Trophoblast cell (in vitro differentiated cells and primary cell): ENCODE data around the gene CARM1.
A peak's percentile ranks its signal among the peaks of the same experiment; 100 is the strongest.

Experiments used
- DNase-seq, 2 donors: peaks; one replicate each; pipeline ENCODE4 v3.0.0-alpha.2; 2016
- H2AFZ ChIP-seq: 2 replicates; pipeline ENCODE4 v1.6.1; 2013; ENCODE audit warnings: low read length, moderate library complexity, mild to moderate bottlenecking; ENCODE audit not compliant: insufficient read depth, poor library complexity
- H2AK5ac ChIP-seq: 2 replicates; pipeline ENCODE4 v1.6.1; 2013; ENCODE audit warnings: mild to moderate bottlenecking, low read length
- H2BK120ac ChIP-seq: 2 replicates; pipeline ENCODE4 v1.6.1; 2013; ENCODE audit warnings: low read length, mild to moderate bottlenecking, moderate library complexity; ENCODE audit not compliant: insufficient read depth, poor library complexity
- H2BK12ac ChIP-seq: 2 replicates; pipeline ENCODE4 v1.6.1; 2013; ENCODE audit warnings: mild to moderate bottlenecking, low read length, moderate library complexity
- H2BK5ac ChIP-seq: 2 replicates; pipeline ENCODE4 v1.6.1; 2013; ENCODE audit warnings: low read length, low read depth, moderate library complexity, mild to moderate bottlenecking; ENCODE audit not compliant: poor library complexity
- H3K14ac ChIP-seq: 2 replicates; pipeline ENCODE4 v1.6.1; 2013; ENCODE audit warnings: mild to moderate bottlenecking, low read length
- H3K18ac ChIP-seq: 2 replicates; pipeline ENCODE4 v1.6.1; 2013; ENCODE audit warnings: mild to moderate bottlenecking, low read length
- H3K23ac ChIP-seq: 2 replicates; pipeline ENCODE4 v1.6.1; 2013; ENCODE audit warnings: low read length
- H3K27ac ChIP-seq: 2 replicates; pipeline ENCODE4 v1.5.1; 2013; ENCODE audit warnings: low read depth, mild to moderate bottlenecking, inconsistent platforms, low read length, moderate library complexity
- H3K27me3 ChIP-seq: 2 replicates; pipeline ENCODE4 v1.6.1; 2013; ENCODE audit warnings: inconsistent platforms, mild to moderate bottlenecking, low read length, moderate library complexity; ENCODE audit not compliant: insufficient read depth
- H3K36me3 ChIP-seq, 2 experiments: 1 replicate in 1 of 2; 2 replicates in 1 of 2; pipeline ENCODE4 v1.6.1; 2013; ENCODE audit warnings: low read length in 2 of 2, mild to moderate bottlenecking in 2 of 2, moderate library complexity in 1 of 2; ENCODE audit not compliant: insufficient read depth in 2 of 2, control insufficient read depth in 1 of 2
- H3K4ac ChIP-seq: 2 replicates; pipeline ENCODE4 v1.6.1; 2013; ENCODE audit warnings: low read depth, mild to moderate bottlenecking, low read length, moderate library complexity
- H3K4me1 ChIP-seq, 2 experiments: 1 replicate in 1 of 2; 2 replicates in 1 of 2; pipeline ENCODE4 v1.6.1; 2013; ENCODE audit warnings: low read length in 2 of 2, mild to moderate bottlenecking in 2 of 2, moderate library complexity in 1 of 2; ENCODE audit not compliant: insufficient read depth in 2 of 2, control insufficient read depth in 1 of 2
- H3K4me2 ChIP-seq: 2 replicates; pipeline ENCODE4 v1.6.1; 2013; ENCODE audit warnings: inconsistent platforms, mild to moderate bottlenecking, low read length, moderate library complexity
- H3K4me3 ChIP-seq: 2 replicates; pipeline ENCODE4 v1.5.1; 2013; ENCODE audit warnings: mild to moderate bottlenecking, low read depth, low read length, inconsistent platforms
- H3K79me1 ChIP-seq: one replicate; pipeline ENCODE4 v1.6.1; 2013; ENCODE audit warnings: low read length
- H3K79me2 ChIP-seq: 2 replicates; pipeline ENCODE4 v1.6.1; 2013; ENCODE audit warnings: low read length, mild to moderate bottlenecking; ENCODE audit not compliant: control insufficient read depth, insufficient read depth, poor library complexity
- H3K9ac ChIP-seq: 2 replicates; pipeline ENCODE4 v1.6.1; 2013; ENCODE audit warnings: mild to moderate bottlenecking, low read length
- H3K9me3 ChIP-seq: 2 replicates; pipeline ENCODE4 v1.6.1; 2013; ENCODE audit warnings: low read depth, mild to moderate bottlenecking, control low read depth, inconsistent platforms, low read length; ENCODE audit not compliant: insufficient read depth
- H4K12ac ChIP-seq: 2 replicates; pipeline ENCODE4 v1.6.1; 2013; ENCODE audit warnings: low read depth, mild to moderate bottlenecking, low read length, moderate library complexity
- H4K8ac ChIP-seq: 2 replicates; pipeline ENCODE4 v1.6.1; 2013; ENCODE audit warnings: low read depth, mild to moderate bottlenecking, low read length, moderate library complexity
- H4K91ac ChIP-seq: one replicate; pipeline ENCODE4 v1.6.1; 2013; ENCODE audit warnings: low read depth, mild to moderate bottlenecking, low read length, moderate library complexity
- WGBS: extraction: QIAGEN DNeasy Blood & Tissue Kit; methylation state at CpG from one replicate; pipeline ENCODE4 v1.1.7; 2013; ENCODE audit warnings: missing lambda C conversion rate; ENCODE audit not compliant: insufficient read length, insufficient coverage; ENCODE audit errors: extremely low coverage; 5-methylcytosine and 5-hydroxymethylcytosine counted together

The CARM1 gene

DNA sequence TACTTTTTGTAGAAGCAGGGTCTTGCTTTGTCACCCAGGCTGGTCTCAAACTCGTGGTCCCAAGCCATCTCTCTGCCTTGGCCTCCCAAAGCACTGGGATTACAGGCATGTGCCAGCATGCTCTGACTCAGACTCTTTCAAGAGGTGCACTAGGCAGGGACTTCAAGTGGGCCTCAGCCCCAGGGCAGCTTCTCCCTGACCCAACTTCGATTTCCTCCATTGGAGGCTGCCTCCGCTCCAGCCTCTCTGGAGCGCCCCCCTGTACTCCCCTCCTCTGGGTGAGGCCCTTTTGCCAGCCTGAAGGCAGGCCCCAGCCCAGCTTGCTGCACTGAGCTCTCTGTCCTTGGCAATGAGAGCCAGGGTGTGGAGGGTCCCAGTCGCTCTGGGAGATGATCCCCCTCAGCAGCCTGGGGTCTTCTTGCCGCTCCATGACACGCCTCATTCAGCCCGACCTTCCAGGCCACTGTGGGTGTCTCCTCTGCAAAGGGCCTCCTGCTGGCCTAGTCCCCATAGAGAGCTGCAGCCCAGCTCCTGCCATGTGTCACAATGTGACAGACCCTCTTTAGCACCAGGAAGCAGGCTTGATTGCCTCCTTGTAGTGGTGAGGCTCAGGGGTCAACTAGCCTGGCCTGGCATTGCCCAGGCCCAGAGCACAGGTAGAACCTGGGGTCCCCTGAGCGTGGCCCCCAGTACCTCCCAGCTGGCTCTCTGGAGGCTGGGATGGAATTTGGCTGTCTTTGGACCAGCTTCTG lies 16.4 kb downstream of the CARM1 start:
- H2BK12ac ChIP-seq: peak overlapping the region; percentile 16
- H3K9me3 ChIP-seq: peaks cover 1% of the 10 kb centered on the region
- peak overlapping the region; percentile 19 for H3K18ac ChIP-seq
- H3K14ac ChIP-seq: peak overlapping the region; percentile 10
- H3K4ac ChIP-seq: peak overlapping the region; percentile 12
- H3K27ac ChIP-seq: peak overlapping the region; percentile 80
- H2BK5ac ChIP-seq: peak overlapping the region; percentile 32
- H3K79me1 ChIP-seq: peaks cover 35% of the 10 kb centered on the region
- H3K4me3 ChIP-seq: no peak overlapping the region
- no CpG with 5 or more reads among the region's 9 CpGs for WGBS
- no peak overlapping the region for H4K12ac ChIP-seq
- peaks cover 24% of the 10 kb centered on the region for H3K79me2 ChIP-seq
- peaks cover 0 to 2% of the 10 kb centered on the region in 2 experiments for H3K36me3 ChIP-seq
- H3K4me1 ChIP-seq: peaks cover 58 to 59% of the 10 kb centered on the region in 2 experiments
- no peak overlapping the region for H3K9ac ChIP-seq
- H2AFZ ChIP-seq: no peak overlapping the region
- H2AK5ac ChIP-seq: peak overlapping the region; percentile 2
- H3K23ac ChIP-seq: no peak overlapping the region
- no peaks in the 10 kb centered on the region for H3K27me3 ChIP-seq
- H3K4me2 ChIP-seq: peak overlapping the region; percentile 28
- peak overlapping the region; percentile 65 for H2BK120ac ChIP-seq
- peak overlapping the region; percentile 59 for H4K91ac ChIP-seq
- H4K8ac ChIP-seq: no peak overlapping the region
- DNase-seq: peak in 1 of 2 donors; percentile 51

DNA sequence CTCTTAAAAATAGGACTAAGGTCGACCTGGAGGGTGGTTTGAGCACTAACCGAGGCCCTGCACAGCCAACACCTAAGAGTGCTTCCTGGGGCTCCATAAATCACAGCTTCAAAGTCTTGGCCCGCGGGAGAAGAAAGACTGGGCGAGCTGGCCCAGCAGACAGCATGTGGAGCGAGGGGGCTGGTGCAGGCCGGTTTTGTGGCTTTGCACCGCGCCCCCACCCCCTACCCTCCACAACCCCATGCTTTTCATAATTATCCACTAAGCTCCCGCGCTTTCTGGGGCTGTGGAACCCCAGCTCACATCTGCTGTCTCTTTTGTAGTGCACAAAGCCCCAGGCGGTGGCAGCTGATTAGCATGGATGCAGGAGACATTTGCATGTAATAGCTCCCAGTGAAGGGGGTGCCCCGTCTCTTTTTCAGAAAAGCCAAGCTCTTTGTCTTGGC lies 17.1 kb downstream of the CARM1 start:
- H4K91ac ChIP-seq: peak overlapping the region; percentile 59
- H3K18ac ChIP-seq: peak overlapping the region; percentile 82
- peaks cover 52 to 53% of the 10 kb centered on the region in 2 experiments for H3K4me1 ChIP-seq
- no peak overlapping the region for H3K9ac ChIP-seq
- no peak for DNase-seq
- H2BK12ac ChIP-seq: peak overlapping the region; percentile 42
- H3K79me2 ChIP-seq: peaks cover 18% of the 10 kb centered on the region
- no peak overlapping the region for H4K8ac ChIP-seq
- H3K4ac ChIP-seq: peak overlapping the region; percentile 49
- no CpG with 5 or more reads among the region's 13 CpGs for WGBS
- no peak overlapping the region for H2AK5ac ChIP-seq
- H3K9me3 ChIP-seq: peaks cover 1% of the 10 kb centered on the region
- no peak overlapping the region for H3K4me3 ChIP-seq
- no peak overlapping the region for H2AFZ ChIP-seq
- peaks cover 0 to 2% of the 10 kb centered on the region in 2 experiments for H3K36me3 ChIP-seq
- H3K27ac ChIP-seq: peak overlapping the region; percentile 80
- no peaks in the 10 kb centered on the region for H3K27me3 ChIP-seq
- H4K12ac ChIP-seq: no peak overlapping the region
- no peak overlapping the region for H3K14ac ChIP-seq
- no peak overlapping the region for H3K23ac ChIP-seq
- H3K4me2 ChIP-seq: peak overlapping the region; percentile 7
- peaks cover 28% of the 10 kb centered on the region for H3K79me1 ChIP-seq
- no peak overlapping the region for H2BK120ac ChIP-seq
- H2BK5ac ChIP-seq: peak overlapping the region; percentile 11

DNA sequence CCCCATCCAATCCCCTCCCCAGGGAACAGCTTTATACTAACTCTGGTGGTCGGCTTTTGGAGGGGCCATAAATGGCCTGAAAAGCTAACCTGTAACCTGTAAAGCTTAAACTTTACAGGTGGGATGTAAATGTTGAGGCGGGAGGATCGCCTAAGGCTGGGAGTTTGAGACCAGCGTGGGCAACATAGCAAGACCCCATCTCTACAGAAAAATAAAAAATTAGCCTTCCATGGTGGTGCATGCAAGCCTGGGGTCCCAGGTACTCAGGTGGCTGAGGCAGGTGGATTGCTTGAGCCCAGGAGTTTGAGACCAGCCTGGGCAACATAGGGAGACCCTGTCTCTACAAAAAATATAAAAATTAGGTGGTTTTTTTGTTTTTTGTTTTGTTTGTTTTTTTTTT lies 18.5 kb downstream of the CARM1 start:
- Histone ChIP-seq H2BK120ac (no peak overlapping the region), H3K27ac (no peak overlapping the region), H4K8ac (no peak overlapping the region), H3K14ac (no peak overlapping the region), H3K9me3 (peaks cover 1% of the 10 kb centered on the region), H3K18ac (no peak overlapping the region), H3K4me3 (no peak overlapping the region), H3K27me3 (no peaks in the 10 kb centered on the region), H3K23ac (no peak overlapping the region), H2BK12ac (no peak overlapping the region), H2BK5ac (no peak overlapping the region), H3K4me1 (peaks cover 47 to 49% of the 10 kb centered on the region in 2 experiments), H3K79me1 (peaks cover 23% of the 10 kb centered on the region), H3K4ac (no peak overlapping the region), H2AFZ (no peak overlapping the region), H2AK5ac (no peak overlapping the region), H4K12ac (no peak overlapping the region), H3K36me3 (peaks cover 0 to 4% of the 10 kb centered on the region in 2 experiments), H3K79me2 (peaks cover 21% of the 10 kb centered on the region), H4K91ac (no peak overlapping the region), H3K9ac (no peak overlapping the region), H3K4me2 (no peak overlapping the region)
- no peak for DNase-seq
- WGBS: no CpG with 5 or more reads among the region's 4 CpGs

DNA sequence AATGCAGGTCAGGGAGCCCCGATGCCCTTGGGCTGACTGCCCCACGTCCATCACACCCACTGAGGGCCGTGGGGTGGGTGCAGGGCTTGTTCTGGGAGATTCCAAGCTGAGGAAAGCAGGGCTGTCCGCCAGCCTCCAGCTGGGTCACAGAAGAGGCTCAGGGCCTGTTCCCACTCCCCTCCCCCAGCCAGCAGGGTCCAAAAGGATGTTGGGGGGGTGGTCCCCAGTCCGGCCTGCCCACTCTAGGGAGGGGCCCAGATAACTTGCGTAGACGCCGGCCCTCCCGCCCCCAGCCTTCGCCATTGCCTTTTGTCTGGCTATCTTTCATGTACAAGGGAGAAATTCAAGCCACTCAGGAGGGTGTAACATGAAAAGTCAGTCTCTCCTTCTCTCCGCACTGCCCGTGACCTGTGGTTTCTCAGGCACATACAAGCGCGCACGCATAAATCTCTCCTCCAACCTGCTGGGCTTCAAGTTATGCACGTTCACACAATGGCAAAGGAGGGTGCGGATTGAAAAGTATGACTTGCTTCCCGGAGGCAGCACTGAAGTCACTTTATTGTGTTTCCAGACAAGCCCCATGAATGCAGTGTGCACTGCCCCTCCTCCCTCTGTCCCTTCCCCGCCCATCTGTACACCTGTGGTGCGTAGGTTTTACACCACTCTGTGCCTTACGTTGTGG lies 20.2 kb downstream of the CARM1 start:
- WGBS: no CpG with 5 or more reads among the region's 21 CpGs
- Histone ChIP-seq H3K27me3 (no peaks in the 10 kb centered on the region), H3K14ac (peak overlapping the region; percentile 27), H3K9ac (no peak overlapping the region), H3K4me1 (peaks cover 38 to 39% of the 10 kb centered on the region in 2 experiments), H2AFZ (no peak overlapping the region), H3K79me2 (peaks cover 21% of the 10 kb centered on the region), H4K12ac (no peak overlapping the region), H3K23ac (no peak overlapping the region), H4K91ac (no peak overlapping the region), H2AK5ac (no peak overlapping the region), H2BK120ac (no peak overlapping the region), H3K79me1 (peaks cover 16% of the 10 kb centered on the region), H3K4me3 (no peak overlapping the region), H3K4ac (peak overlapping the region; percentile 15), H3K36me3 (peaks cover 0 to 4% of the 10 kb centered on the region in 2 experiments), H3K4me2 (no peak overlapping the region), H3K9me3 (peaks cover 1% of the 10 kb centered on the region), H2BK5ac (no peak overlapping the region), H3K27ac (peak overlapping the region; percentile 29), H2BK12ac (no peak overlapping the region), H4K8ac (no peak overlapping the region), H3K18ac (no peak overlapping the region)
- DNase-seq: peak in 1 of 2 donors; percentile 13
